IMR-90 (cell line): Measurements from ENCODE around the gene UBE2E2. TPM values are rescaled to one million over a fixed set of nuclear protein-coding genes. Genes with fewer than 3 reads are reported as not detected.

Experiments
- ATAC-seq: fragments of 200-7000 bp; cut with Tn5 transposase; 2 replicates; pipeline ENCODE4 v1.9.1; 2020; ENCODE audit warnings: low read depth, mild to moderate bottlenecking, moderate library complexity
- BruUV-seq: library from RNA; stranded (reverse); fragments of 400-500 nt; replicated peaks from 2 replicates; lab custom pipeline; 2021; lab: Mats Ljungman, UMichigan
- CTCF ChIA-PET: fragments of 300-600 bp; formaldehyde crosslinking; extraction: SDS; loops from one replicate; lab custom pipeline; 2021; ENCODE audit warnings: antibody characterized with exemption; lab: Yijun Ruan, JAX
- POLR2A ChIA-PET: fragments of 300-600 bp; sonication (Branson Sonifier 250); formaldehyde crosslinking; loops from one replicate; lab custom pipeline; 2022; ENCODE audit warnings: antibody characterized with exemption; ENCODE audit not compliant: unreplicated experiment; lab: Charles Lee
- DNase-seq: peaks from one replicate; pipeline ENCODE4 v3.0.0; 2013
- H2AFZ ChIP-seq: replicated peaks from 2 replicates; pipeline ENCODE3; 2013; ENCODE audit warnings: low read length, mild to moderate bottlenecking; ENCODE audit not compliant: poor library complexity
- H2AK5ac ChIP-seq: 2 replicates; pipeline ENCODE4 v1.6.1; 2013; ENCODE audit warnings: low read depth, low read length, inconsistent platforms
- H2AK9ac ChIP-seq: replicated peaks from 2 replicates; pipeline ENCODE3; 2013; ENCODE audit warnings: mild to moderate bottlenecking, low read depth, low read length, moderate library complexity; ENCODE audit not compliant: poor library complexity
- H2BK120ac ChIP-seq: 2 replicates; pipeline ENCODE4 v1.6.1; 2013; ENCODE audit warnings: low read depth, low read length, inconsistent platforms
- H2BK15ac ChIP-seq: 3 replicates; pipeline ENCODE4 v1.6.1; 2013; ENCODE audit warnings: low read depth, low read length, inconsistent platforms
- H2BK20ac ChIP-seq: 2 replicates; pipeline ENCODE4 v1.6.1; 2013; ENCODE audit warnings: low read depth, mild to moderate bottlenecking, inconsistent platforms, low read length, moderate library complexity
- H2BK5ac ChIP-seq: 2 replicates; pipeline ENCODE4 v1.6.1; 2013; ENCODE audit warnings: mild to moderate bottlenecking, low read depth, low read length, inconsistent platforms; ENCODE audit not compliant: poor library complexity, severe bottlenecking
- H3K14ac ChIP-seq: replicated peaks from 2 replicates; pipeline ENCODE4 v1.6.1; 2013; ENCODE audit warnings: low read depth, low read length, inconsistent platforms
- H3K18ac ChIP-seq: 2 replicates; pipeline ENCODE4 v1.6.1; 2013; ENCODE audit warnings: low read depth, low read length, control low read depth
- H3K23ac ChIP-seq: 2 replicates; pipeline ENCODE4 v1.6.1; 2013; ENCODE audit warnings: low read depth, low read length, inconsistent platforms
- H3K27ac ChIP-seq: 2 replicates; pipeline ENCODE4 v1.5.1; 2013; ENCODE audit warnings: mild to moderate bottlenecking, control low read depth, low read length; ENCODE audit not compliant: insufficient read depth
- H3K27me3 ChIP-seq: 2 replicates; pipeline ENCODE4 v1.6.1; 2013; ENCODE audit warnings: low read length; ENCODE audit not compliant: control insufficient read depth, insufficient read depth
- H3K36me3 ChIP-seq: 2 replicates; pipeline ENCODE4 v1.6.1; 2013; ENCODE audit warnings: low read length, mixed read lengths; ENCODE audit not compliant: control insufficient read depth, insufficient read depth
- H3K4ac ChIP-seq: 2 replicates; pipeline ENCODE4 v1.6.1; 2013; ENCODE audit warnings: low read depth, low read length, inconsistent platforms
- H3K4me1 ChIP-seq: 2 replicates; pipeline ENCODE4 v1.6.1; 2013; ENCODE audit warnings: low read length, mixed read lengths; ENCODE audit not compliant: control insufficient read depth, insufficient read depth
- H3K4me2 ChIP-seq: 2 replicates; pipeline ENCODE4 v1.6.1; 2013; ENCODE audit warnings: low read depth, mild to moderate bottlenecking, control low read depth, low read length, moderate library complexity
- H3K4me3 ChIP-seq: 2 replicates; pipeline ENCODE4 v1.5.1; 2013; ENCODE audit warnings: low read depth, mild to moderate bottlenecking, control low read depth, low read length, moderate library complexity; ENCODE audit not compliant: insufficient read depth
- H3K56ac ChIP-seq: 2 replicates; pipeline ENCODE4 v1.6.1; 2013; ENCODE audit warnings: low read length, inconsistent platforms; ENCODE audit not compliant: insufficient read depth; ENCODE audit errors: extremely low read depth
- H3K79me1 ChIP-seq, 2 experiments: 2 replicates each; pipeline ENCODE4 v1.6.1; 2013; ENCODE audit warnings: low read length in 2 of 2, inconsistent platforms in 1 of 2, low read depth in 1 of 2
- H3K9ac ChIP-seq: 2 replicates; pipeline ENCODE4 v1.6.1; 2013; ENCODE audit warnings: low read depth, low read length, control low read depth
- H3K9me1 ChIP-seq: 2 replicates; pipeline ENCODE4 v1.6.1; 2013; ENCODE audit warnings: low read length, inconsistent platforms; ENCODE audit not compliant: insufficient read depth
- H3K9me3 ChIP-seq: 2 replicates; pipeline ENCODE4 v1.6.1; 2013; ENCODE audit warnings: low read length; ENCODE audit not compliant: control insufficient read depth, insufficient read depth
- H4K20me1 ChIP-seq: 2 replicates; pipeline ENCODE4 v1.6.1; 2013; ENCODE audit warnings: low read length, inconsistent platforms; ENCODE audit not compliant: insufficient read depth
- H4K5ac ChIP-seq: 2 replicates; pipeline ENCODE4 v1.6.1; 2013; ENCODE audit warnings: mild to moderate bottlenecking, low read depth, low read length, control low read depth
- H4K8ac ChIP-seq, 2 experiments: 2 replicates each; pipeline ENCODE4 v1.6.1; 2013; ENCODE audit warnings: low read depth in 2 of 2, low read length in 2 of 2, control low read depth in 1 of 2, inconsistent platforms in 1 of 2
- H4K91ac ChIP-seq: 2 replicates; pipeline ENCODE4 v1.6.1; 2013; ENCODE audit warnings: low read depth, low read length, inconsistent platforms; ENCODE audit not compliant: insufficient read depth
- BHLHE40 ChIP-seq: fragments of 150-350 bp; IDR thresholded peaks from 2 replicates; pipeline ENCODE4 v1.6.1; 2016; ENCODE audit warnings: mild to moderate bottlenecking, low read depth, low read length
- CEBPB ChIP-seq: IDR thresholded peaks from 2 replicates; pipeline ENCODE4 v1.6.1; 2012; ENCODE audit warnings: low read depth, low read length, improper control_type of control experiment
- MAFK ChIP-seq: IDR thresholded peaks from 2 replicates; pipeline ENCODE4 v1.6.1; 2012; ENCODE audit warnings: low read depth, low read length, improper control_type of control experiment
- MAZ ChIP-seq: IDR thresholded peaks from 2 replicates; pipeline ENCODE4 v1.6.1; 2012; ENCODE audit warnings: low read depth, mild to moderate bottlenecking, low read length, improper control_type of control experiment, moderate library complexity, borderline replicate concordance
- NFE2L2 ChIP-seq: fragments of 150-350 bp; IDR thresholded peaks from 2 replicates; pipeline ENCODE4 v1.6.1; 2016; ENCODE audit warnings: low read depth, mild to moderate bottlenecking, low read length
- POLR2A ChIP-seq: IDR thresholded peaks from 2 replicates; pipeline ENCODE4 v1.6.1; 2012; ENCODE audit warnings: mild to moderate bottlenecking, low read depth, low read length
- RCOR1 ChIP-seq: IDR thresholded peaks from 2 replicates; pipeline ENCODE4 v1.6.1; 2012; ENCODE audit warnings: mild to moderate bottlenecking, low read length, improper control_type of control experiment; ENCODE audit not compliant: insufficient replicate concordance
- RFX5 ChIP-seq: IDR thresholded peaks from 2 replicates; pipeline ENCODE4 v1.8.0; 2012; ENCODE audit warnings: low read depth, mild to moderate bottlenecking, low read length, moderate library complexity
- SMC3 ChIP-seq: fragments of 150-350 bp; IDR thresholded peaks from 2 replicates; pipeline ENCODE4 v1.6.1; 2016; ENCODE audit warnings: low read depth, mild to moderate bottlenecking, antibody characterized with exemption, low read length, moderate library complexity
- WGBS, 2 experiments: methylation state at CpG; one replicate each; pipeline versions ENCODE4 v1.1.5 to v1.1.7; 2013; ENCODE audit warnings: missing lambda C conversion rate in 2 of 2; ENCODE audit not compliant: insufficient read length in 1 of 2; ENCODE audit errors: extremely low coverage in 2 of 2; 5-methylcytosine and 5-hydroxymethylcytosine counted together
- dilution Hi-C: fragments of 300-500 bp; cut with HindIII; formaldehyde crosslinking; loops from one replicate; pipeline ENCODE4 v1.14.3; 2018; ENCODE audit warnings: low sequenced_read_pairs; ENCODE audit not compliant: unreplicated experiment
- in situ Hi-C: fragments of 300-500 bp; cut with MboI; formaldehyde crosslinking; loops from 3 replicates; pipeline ENCODE4 v1.14.3; 2019; ENCODE audit warnings: low sequenced_read_pairs, inconsistent platforms, mixed read lengths
- intact Hi-C: fragments of 100-400 bp; cut with micrococcal nuclease; formaldehyde crosslinking; loops from 2 replicates; pipeline ENCODE4 v1.10.0; 2022
- polyA plus RNA-seq, 3 experiments: library from polyadenylated mRNA; depleted of rRNA; stranded (reverse); fragments of >200 nt; gene quantifications; 2 replicates each; pipeline ENCODE4 v1.2.3, GENCODE V29; 2012; ENCODE audit warnings: low replicate concordance in 1 of 3
- total RNA-seq: library from RNA; depleted of rRNA; stranded (reverse); fragments of >200 nt; gene quantifications from 2 replicates; pipeline ENCODE4 v1.2.3, GENCODE V29; 2012
- TF ChIP-seq, protein P1 (sequence below): conservative IDR thresholded peaks from 2 replicates; pipeline ENCODE4 v1.5.1; 2012; ENCODE audit warnings: mild to moderate bottlenecking, low read depth, low read length, improper control_type of control experiment
- TF ChIP-seq, protein P2 (sequence below): fragments of 150-350 bp; IDR thresholded peaks from 2 replicates; pipeline ENCODE4 v1.6.1; 2016; ENCODE audit warnings: low read depth, mild to moderate bottlenecking, low read length, moderate library complexity, borderline replicate concordance

The UBE2E2 gene
- total and polyA plus RNA-seq, 2 of the 4 experiments (the other 2 are of a cell fraction): 18.6 to 32.7 TPM

DNA sequence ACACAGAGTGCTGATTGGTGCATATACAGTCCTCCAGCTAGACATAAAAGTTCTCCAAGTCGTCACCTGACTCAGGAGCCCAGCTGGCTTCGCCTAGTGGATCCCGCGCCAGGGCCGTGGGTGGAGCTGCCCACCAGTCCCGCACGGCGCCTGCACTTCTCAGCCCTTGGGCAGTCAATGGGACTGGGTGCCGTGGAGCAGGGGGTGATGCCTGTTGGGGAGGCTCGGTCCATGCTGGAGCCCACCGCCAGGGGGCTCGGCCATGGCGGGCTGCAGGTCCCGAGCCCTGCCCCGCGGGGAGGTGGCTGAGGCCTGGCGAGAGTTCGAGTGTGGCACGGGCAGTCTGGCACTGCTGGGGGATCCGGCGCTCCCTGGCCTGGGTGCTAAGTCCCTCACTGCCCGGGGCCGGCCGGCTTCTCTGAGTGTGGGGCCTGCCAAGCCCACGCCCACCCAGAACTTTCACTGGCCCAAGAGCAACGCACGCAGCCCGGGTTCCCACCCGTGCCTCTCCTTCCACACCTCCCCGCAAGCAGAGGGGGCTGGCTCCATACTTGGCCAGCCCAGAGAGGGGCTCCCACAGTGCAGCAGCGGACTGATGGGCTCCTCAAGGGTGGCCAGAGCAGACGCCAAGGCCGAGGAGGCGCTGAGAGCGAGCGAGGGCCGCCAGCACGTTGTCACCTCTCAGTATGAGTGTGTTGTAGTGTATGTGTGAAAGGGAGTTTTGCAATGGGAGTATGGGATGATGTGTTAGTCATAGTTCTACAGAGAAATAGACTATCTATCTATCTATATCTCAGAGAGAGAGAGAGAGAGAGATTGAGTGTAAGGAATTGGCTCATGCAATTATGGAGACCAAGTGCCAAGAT lies 69.0 kb downstream of the UBE2E2 start:
- dilution Hi-C loops (no loop called here), intact Hi-C loops (no loop called here), in situ Hi-C loops (no loop called here)
- Histone ChIP-seq H3K4me2 (no peak overlapping the region), H2BK15ac (no peak overlapping the region), H2AK5ac (no peak overlapping the region), H4K91ac (no peak overlapping the region), H3K4ac (no peak overlapping the region), H3K4me3 (no peak overlapping the region), H3K9me3 (peaks cover 2% of the 10 kb centered on the region; the same call in 1 of the 2 replicates), H4K5ac (no peak overlapping the region), H3K23ac (no peak overlapping the region), H3K9ac (no peak overlapping the region), H3K4me1 (no peaks in the 10 kb centered on the region), H3K18ac (no peak overlapping the region), H4K20me1 (no peaks in the 10 kb centered on the region), H3K79me1 (peaks cover 4 to 22% of the 10 kb centered on the region in 2 experiments; a peak in 1 of 4 replicates), H2BK120ac (no peak overlapping the region), H3K27ac (no peak overlapping the region), H3K9me1 (no peaks in the 10 kb centered on the region), H2BK20ac (no peak overlapping the region), H3K27me3 (no peaks in the 10 kb centered on the region), H3K56ac (no peak overlapping the region), H2AFZ (no peak overlapping the region), H3K14ac (no peak overlapping the region), H4K8ac (no peak overlapping the region), H2BK5ac (no peak overlapping the region), H2AK9ac (no peak overlapping the region), H3K36me3 (no peaks in the 10 kb centered on the region)
- POLR2A ChIA-PET: no interaction called here
- no TSS peak for BruUV-seq
- CTCF ChIA-PET: no interaction called here
- ATAC-seq (no peak), DNase-seq (no peak)
- WGBS, 2 experiments: 92% methylated on average over 13 of the region's 38 CpGs; no CpG with 5 or more reads in 1 of the 2 experiments
- TF ChIP-seq SMC3 (no peak), NFE2L2 (no peak), BHLHE40 (no peak), MAFK (no peak), RCOR1 (no peak), CEBPB (no peak), POLR2A (no peak), MAZ (no peak), RFX5 (no peak)
- TF ChIP-seq, protein P1, sequence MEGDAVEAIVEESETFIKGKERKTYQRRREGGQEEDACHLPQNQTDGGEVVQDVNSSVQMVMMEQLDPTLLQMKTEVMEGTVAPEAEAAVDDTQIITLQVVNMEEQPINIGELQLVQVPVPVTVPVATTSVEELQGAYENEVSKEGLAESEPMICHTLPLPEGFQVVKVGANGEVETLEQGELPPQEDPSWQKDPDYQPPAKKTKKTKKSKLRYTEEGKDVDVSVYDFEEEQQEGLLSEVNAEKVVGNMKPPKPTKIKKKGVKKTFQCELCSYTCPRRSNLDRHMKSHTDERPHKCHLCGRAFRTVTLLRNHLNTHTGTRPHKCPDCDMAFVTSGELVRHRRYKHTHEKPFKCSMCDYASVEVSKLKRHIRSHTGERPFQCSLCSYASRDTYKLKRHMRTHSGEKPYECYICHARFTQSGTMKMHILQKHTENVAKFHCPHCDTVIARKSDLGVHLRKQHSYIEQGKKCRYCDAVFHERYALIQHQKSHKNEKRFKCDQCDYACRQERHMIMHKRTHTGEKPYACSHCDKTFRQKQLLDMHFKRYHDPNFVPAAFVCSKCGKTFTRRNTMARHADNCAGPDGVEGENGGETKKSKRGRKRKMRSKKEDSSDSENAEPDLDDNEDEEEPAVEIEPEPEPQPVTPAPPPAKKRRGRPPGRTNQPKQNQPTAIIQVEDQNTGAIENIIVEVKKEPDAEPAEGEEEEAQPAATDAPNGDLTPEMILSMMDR: no peak
- TF ChIP-seq, protein P2, sequence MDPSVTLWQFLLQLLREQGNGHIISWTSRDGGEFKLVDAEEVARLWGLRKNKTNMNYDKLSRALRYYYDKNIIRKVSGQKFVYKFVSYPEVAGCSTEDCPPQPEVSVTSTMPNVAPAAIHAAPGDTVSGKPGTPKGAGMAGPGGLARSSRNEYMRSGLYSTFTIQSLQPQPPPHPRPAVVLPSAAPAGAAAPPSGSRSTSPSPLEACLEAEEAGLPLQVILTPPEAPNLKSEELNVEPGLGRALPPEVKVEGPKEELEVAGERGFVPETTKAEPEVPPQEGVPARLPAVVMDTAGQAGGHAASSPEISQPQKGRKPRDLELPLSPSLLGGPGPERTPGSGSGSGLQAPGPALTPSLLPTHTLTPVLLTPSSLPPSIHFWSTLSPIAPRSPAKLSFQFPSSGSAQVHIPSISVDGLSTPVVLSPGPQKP: no peak
